IPS-18c (cell line): Measurements from ENCODE around the gene GRAMD1A.
"Not testable (repeated sequence)": the region's sequence is repeated elsewhere in the genome, so short reads cannot be mapped to it uniquely, and the experiment has no call there.

Source experiments
- H3K4me3 ChIP-seq: 2 replicates; pipeline ENCODE4 v1.7.0; 2013; ENCODE audit warnings: low read depth, mild to moderate bottlenecking, low read length, moderate library complexity; ENCODE audit not compliant: insufficient read depth
- H3K9me3 ChIP-seq: one replicate; pipeline ENCODE4 v1.6.1; 2013; ENCODE audit warnings: mild to moderate bottlenecking, low read length, moderate library complexity; ENCODE audit not compliant: control insufficient read depth, insufficient read depth

Gene GRAMD1A

DNA sequence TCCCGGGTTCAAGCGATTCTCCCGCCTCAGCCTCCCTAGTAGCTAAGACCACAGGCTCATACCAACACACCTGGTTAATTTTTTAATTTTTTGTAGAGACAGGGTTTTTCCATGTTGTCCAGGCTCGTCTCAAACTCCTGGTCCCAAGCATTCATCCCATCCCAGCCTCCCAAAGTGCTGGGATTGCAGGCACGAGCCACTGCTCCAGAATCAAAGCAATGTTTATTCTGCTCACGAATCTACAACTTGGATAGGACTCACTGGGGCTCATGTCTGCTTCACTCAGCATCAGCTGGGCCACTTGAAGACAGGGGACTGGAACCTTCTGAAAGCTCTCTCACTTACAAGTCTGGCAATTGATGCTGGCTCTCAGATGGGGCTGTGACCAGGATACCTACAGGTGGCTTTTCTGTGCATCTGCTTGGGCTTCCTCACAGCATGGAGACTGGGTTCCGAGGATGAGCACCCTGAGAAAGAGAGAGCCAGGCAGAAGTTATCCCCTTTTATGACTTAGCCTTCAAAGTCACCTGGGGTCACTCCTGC is 27.9 kb upstream of the GRAMD1A start:
- Histone ChIP-seq H3K9me3 (peaks cover 11% of the 10 kb centered on the region), H3K4me3 (no peak overlapping the region)

DNA sequence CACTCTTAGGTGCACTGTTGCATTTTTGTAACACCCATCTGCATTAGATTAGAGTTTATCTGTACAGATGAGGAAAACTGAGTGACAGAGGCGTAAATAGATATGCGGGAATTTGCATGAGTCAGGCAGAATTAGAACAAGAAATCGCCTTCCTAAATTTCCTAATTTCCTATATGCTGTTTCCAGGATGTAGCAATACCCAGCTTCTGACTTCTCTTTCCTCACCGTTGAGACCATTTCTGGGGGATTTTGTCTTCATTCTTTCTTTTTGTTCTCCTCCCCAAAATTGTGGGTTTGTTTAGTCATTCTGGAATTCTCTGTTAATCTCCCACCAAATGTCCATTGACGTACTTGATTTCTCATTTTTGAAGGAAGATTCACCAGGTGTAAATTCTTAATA is 25.5 kb upstream of the GRAMD1A start:
- no peak overlapping the region for H3K4me3 ChIP-seq

DNA sequence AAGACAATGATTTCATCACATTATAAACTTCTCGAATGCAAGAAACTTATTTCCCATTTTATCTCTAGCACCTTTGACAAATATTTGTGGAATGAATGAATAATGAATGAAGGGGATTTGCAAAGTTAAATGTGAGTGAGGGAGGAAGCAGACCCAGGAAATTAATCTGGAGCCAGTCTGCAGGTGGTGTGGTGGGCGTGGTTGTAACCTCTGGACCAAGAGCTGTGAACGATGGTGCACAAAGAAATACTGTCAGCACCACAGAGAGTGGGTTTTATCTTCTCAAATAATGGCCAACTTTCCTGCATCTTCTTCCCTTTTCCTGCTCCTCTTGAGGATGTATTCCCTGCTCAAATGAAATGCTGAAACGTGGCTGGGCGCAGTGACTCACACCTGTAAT is 25.1 kb upstream of the GRAMD1A start:
- Histone ChIP-seq H3K9me3 (peaks cover 7% of the 10 kb centered on the region), H3K4me3 (no peak overlapping the region)

More for the DNA sequence above, 25.5 kb upstream of the GRAMD1A start:
- peaks cover 9% of the 10 kb centered on the region for H3K9me3 ChIP-seq

DNA sequence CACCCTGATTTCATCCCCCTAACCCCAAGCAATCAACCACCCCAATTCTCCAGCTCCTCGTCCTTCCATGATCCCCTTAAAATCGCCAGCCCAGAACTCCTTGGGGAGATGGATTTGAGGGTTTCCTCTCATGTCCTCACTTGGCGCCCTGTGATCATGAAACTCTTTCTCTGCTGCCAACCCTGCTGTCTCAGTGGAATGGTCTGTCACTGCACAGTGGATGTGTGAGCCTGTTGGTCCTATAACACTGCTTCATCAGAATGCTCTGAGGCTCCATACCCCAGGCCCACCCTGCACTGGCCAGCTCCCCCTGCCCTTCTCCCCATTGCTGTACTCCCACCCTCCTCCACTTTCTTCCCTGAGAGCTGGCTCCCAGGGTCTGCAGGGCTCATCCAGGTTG is 23.5 kb upstream of the GRAMD1A start:
- Histone ChIP-seq H3K4me3 (no peak overlapping the region), H3K9me3 (no peaks in the 10 kb centered on the region)

DNA sequence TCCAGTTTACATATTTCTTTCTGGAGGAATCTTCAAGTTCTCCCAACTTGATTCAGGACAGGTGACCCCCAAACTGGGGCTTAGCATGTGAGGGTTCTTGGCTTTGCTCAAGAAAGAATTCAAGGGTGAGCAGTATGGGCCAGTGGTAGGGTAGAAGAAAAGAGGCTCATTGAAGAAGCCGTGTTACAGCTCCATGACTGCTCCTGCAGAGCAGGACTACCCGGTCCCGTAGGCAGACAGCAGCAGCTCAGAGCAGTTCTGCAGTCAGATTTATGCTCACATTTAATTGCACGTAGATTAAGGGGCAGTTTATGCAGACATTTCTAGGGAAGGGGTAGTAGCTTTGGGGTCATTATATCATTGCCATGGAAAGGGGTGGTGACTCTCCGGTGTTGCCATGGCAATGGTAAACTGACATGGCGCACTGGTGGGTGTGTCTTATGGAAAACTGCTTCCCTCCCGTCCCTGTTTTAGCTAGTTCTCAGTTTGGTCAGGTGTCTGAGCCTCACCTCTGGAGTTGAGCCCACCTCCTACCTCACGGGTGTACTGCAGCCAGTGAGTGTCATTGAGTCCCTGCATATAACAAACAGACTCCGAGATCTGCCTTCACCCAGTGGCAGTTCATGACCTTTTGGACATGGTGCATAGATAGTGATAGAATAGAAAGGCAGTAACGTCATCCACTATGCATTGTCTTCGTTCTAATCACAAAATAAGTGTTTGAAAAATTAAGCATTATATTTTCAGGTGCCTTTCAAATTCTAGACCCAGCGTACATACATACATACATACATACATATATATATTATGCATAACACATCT is 20.1 kb upstream of the GRAMD1A start:
- no peak overlapping the region for H3K4me3 ChIP-seq
- peaks cover 3% of the 10 kb centered on the region for H3K9me3 ChIP-seq

DNA sequence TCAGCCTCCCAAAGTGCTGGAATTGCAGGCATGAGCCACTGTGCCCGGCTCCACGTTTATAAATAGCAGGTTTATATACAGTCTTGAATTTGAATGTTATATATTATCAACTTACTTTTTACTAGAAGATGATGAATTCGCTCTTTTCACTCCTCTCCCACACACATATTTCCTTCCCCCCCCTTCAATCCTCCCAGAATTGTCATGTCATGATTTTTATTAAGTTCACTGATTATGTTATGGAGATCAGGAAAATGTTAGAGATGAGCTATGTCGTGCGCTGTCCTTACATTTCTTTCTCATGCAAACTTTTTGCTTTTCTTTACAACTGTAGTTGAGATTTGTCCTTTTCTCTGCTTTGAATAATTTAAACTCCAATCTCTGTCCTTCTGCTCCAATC is 17.8 kb upstream of the GRAMD1A start:
- no peak overlapping the region for H3K4me3 ChIP-seq
- H3K9me3 ChIP-seq, result peaks cover 3% of the 10 kb centered on the region

DNA sequence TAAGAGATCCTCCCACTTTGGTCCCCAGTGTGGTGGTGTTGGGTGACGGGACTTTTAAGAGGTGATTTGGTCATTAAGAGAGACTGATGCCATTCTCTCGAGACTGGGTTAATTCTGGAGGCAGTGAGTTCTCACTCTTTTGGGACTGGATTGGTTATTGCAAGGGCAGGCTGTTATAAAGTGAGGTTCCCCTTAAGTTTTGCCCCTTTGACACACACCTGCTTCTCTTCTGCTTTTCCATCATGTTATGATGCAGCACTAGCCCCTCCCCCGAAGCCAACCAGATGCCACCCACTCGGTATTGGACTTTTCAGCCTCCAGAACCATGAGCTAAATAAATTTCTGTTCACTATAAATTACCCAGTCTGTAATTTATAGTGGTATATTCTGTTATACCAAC is 16.3 kb upstream of the GRAMD1A start:
- peaks cover 3% of the 10 kb centered on the region for H3K9me3 ChIP-seq
- H3K4me3 ChIP-seq, result no peak overlapping the region

DNA sequence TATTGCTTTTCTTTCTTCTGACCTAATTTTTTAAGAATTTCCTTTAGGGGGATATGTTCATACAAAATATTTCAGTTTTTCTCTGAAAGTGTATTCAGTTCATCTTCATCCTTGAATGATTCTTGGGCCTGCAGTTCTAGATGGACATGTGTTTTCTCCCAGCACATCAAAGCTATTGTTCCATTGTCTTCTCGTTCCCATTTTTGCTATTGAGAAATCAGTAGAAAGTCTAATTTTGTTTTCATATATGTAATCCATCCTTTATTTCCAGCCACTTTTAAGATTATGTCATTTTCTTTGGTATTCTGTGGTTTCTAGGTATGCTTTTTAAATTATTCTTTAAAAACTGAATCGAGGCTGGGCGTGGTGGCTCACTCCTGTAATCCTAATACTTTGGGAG is 15.8 kb upstream of the GRAMD1A start:
- H3K4me3 ChIP-seq, result no peak overlapping the region
- H3K9me3 ChIP-seq, result peaks cover 3% of the 10 kb centered on the region

DNA sequence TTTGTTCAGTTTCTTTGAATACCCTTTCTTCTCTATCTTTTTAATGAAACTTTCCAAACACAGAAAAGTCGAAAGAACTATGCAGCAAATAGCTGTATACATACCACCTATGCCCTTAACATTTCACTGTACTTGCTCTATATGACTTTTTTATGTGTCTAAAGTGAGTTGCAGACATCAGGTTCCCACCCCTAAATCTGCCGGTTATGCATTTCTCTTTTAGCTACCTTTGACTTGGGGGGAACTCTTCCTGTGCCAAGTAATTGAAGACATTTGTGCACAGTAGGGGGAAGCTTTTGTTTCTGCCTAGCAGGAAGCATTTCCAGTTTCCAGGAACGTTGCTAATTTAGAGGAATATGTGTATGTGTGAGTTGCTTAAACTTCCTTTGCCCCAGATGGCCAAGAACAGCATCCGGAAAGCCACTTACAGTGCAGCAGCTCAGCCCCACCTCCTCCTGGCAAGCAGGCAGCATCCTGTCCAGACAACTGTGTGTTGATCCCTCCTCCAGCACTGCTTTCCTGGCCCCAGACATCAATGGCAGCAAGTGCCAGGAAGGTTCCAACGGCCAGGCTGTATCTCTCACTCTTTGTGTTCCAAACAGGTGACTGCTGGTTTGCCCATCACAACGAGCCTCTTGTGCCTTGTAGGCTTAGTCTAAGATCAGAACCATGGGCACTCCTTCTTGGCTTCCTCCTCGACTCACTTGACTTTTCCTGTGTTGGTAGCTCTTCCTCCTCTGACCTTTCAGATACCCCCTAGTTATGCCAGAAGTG is 14.7 kb upstream of the GRAMD1A start:
- H3K4me3 ChIP-seq, result no peak overlapping the region
- peaks cover 3% of the 10 kb centered on the region for H3K9me3 ChIP-seq

DNA sequence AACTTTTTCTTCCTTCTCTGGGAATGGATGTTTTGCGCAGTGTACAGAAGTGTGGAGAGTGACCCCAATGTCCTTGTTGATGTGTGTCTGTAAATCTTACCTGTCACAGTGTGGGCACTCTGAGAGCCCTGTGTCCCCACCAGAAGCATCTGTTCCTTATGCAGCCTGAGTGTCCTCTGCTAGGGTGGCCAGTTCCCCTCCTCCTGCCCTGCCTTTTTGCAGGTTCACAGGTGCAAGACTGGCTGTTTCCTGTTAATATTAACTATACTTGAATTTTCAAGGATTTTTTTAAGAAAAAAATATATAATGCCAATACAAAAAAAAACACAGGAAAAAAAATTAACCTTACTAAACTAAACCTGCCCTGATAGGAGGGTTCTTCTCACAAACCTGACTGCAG is 12.0 kb upstream of the GRAMD1A start:
- peaks cover 3% of the 10 kb centered on the region for H3K9me3 ChIP-seq
- no peak overlapping the region for H3K4me3 ChIP-seq

DNA sequence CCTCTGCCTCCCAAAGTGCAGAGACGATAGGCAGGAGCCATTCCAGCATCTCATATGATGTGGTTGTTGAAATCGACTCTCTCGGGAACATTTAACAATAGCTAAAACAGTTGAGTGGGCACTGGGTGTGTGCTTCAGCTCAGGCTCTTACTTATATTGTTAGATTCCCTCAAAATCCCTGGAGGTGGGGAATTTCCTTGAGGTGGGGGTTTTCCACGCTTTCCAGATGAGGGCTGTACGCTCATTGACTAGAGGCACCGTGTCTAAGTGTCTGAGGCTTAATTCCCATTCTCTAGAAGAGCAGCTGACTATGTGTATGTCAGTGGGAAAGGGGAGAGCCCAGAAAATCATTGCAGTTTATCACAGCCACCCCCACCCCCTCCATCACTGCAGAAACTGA is 10.8 kb upstream of the GRAMD1A start:
- Histone ChIP-seq H3K4me3 (no peak overlapping the region), H3K9me3 (peaks cover 2% of the 10 kb centered on the region)

DNA sequence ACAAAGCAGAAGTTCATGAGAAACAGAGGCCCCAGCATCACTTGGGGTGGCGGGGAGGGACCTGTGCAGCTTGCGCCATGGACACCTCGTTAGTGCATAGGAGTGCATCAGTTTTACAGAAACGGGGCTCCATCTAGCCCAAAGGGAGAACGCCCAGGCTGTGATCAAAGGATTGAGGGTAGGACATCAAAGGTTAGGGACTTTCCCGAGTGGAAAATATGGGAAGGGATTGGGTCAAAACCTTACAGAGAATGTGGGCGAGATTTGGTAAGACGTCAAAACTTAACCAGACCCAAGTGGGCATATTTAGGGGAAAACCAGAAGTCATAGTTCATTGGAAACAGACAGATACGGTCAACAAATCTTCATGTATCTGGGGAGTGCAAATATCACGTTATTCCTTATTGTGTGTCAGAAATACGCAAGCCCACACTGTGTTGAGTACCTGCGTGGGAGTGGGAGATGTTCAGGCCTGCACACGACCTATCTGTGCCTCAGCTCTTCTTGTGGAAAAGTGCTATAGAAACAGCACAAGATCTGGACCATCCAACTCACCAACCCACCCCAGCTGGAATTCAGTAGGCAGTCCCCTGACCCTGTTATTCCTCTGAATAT is 9.4 kb upstream of the GRAMD1A start:
- H3K4me3 ChIP-seq, result no peak overlapping the region

DNA sequence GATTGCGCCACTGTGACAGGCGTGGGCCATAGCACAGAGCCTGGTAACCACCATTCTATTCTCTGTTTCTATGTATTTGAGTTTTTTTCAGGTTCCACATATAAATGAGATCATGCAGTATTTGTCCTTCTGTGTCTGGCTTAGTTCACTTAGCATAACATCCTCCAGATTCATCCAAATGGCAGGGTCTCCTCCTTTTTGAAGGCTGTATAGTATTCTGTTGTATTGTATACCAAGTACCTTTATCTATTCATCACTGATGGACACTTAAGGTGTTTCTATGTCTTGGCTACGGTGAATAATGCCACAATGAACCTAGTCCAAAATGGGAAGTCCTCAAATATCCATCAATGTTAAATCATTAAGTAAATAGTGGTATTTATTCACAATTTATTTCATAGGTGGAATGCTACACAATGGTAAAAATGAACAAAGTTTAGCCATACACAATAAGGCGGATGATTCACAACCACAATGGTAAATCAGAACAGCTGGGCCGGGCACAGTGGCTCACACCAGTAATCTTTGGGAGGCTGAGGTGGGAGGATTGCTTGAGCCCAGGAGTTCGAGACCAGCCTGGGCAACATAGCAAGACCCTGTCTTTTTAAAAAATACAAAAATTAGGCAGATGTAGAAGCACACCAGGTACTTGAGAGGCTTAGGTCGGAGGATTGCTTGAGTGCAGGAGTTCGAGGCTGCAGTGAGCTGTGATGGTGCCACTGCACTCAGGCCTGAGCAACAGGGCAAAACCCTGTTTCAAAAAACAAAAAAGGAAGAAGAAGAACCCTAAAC is 8.4 kb upstream of the GRAMD1A start:
- H3K4me3 ChIP-seq, result no peak overlapping the region
- no peaks in the 10 kb centered on the region for H3K9me3 ChIP-seq

More for the DNA sequence above, 9.4 kb upstream of the GRAMD1A start:
- no peaks in the 10 kb centered on the region for H3K9me3 ChIP-seq

DNA sequence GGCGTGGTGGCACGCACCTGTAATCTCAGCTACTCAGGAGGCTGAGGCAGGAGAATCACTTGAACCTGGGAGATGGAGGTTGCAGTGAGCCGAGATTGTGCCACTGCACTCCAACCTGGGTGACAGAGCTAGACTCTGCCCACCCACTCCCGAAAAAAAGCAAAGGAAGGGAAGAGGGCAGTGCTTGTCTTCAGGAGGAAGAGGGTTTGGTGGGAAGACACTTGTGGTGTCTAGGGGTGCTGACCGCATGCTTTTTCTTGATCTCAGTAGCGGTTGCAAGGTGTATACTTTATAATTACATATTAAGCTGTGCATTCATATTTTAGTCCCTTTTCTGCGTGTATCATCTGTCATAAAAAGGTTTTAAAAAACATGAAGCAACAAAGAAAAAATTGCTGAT is 7.5 kb upstream of the GRAMD1A start:
- not testable (repeated sequence) for H3K9me3 ChIP-seq

DNA sequence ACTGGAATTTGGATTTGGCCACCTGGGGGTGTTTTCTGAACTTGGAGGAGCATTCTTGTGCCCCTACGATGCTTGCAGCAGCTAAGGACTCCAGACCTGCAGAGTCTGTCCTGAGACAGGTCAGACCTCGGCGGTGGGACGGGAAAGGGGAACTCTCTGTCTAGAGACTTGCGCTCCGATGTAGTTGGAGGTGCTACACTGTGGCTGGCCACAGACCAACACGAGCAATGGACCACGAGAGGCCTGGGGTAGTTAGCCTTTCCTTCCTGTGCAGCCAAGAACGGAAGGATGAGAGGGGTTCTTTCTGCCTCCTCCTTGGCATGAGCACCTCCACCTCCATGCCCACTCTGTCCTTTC is 5.9 kb upstream of the GRAMD1A start:
- H3K4me3 ChIP-seq, result no peak overlapping the region
- H3K9me3 ChIP-seq, result no peaks in the 10 kb centered on the region

More for the DNA sequence above, 7.5 kb upstream of the GRAMD1A start:
- not testable (repeated sequence) for H3K4me3 ChIP-seq

DNA sequence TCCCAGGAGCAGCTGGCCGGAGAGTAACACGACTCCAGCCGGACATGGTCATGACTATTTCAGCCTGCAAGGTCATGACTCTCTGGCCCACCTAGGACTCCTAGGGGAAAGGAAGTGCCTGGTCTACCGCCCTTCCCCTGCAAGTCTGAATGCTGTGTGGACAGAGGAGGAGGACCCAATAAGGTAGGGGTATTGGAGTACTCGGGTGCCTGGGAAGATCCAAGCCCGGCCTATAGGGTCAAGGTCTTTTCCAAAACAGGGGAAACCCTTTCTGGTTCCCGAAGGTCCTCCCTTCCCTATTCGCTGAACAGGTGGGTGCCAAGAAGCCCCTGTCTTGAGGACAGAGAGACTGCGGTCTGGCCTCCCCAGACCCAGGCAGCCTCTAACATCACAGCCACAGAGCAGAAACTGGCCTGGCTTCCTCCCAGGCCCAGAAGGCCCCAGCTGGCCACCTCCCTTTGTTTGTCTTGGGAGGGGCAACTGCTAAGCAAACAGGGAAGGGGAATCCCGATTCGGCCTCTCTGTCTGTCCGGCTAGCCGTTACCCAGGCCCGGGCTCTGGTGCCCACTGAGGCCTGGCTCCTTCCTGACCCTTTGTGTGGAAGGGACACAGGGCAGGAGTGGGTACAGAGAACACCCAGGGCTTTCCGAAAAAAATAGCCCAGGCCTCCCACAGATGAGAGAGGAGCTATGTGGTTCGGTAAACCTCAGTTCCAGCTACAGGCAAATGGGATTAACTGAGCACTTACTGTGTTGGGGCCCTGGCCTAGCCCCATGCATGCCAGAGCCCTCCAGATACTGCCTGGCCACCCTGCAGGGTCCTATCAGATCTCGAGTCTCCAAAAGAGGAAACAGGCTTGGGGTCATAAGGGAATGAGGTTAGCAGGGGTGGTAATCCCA is 5.2 kb upstream of the GRAMD1A start:
- Histone ChIP-seq H3K9me3 (no peaks in the 10 kb centered on the region), H3K4me3 (no peak overlapping the region)
